A673 (cell line): Measurements from ENCODE around the gene ACER1. TPM values are rescaled to one million over a fixed set of nuclear protein-coding genes. Genes with fewer than 3 reads are reported as not detected.

Experiments
- BruUV-seq: library from RNA; stranded (reverse); fragments of 400-500 nt; replicated peaks from 2 replicates; lab custom pipeline; 2021; lab: Mats Ljungman, UMichigan
- CTCF ChIA-PET: fragments of 300-600 bp; sonication (Branson Sonifier 250); formaldehyde crosslinking; loops from one replicate; lab custom pipeline; 2022; ENCODE audit warnings: antibody characterized with exemption; lab: Charles Lee
- POLR2A ChIA-PET: fragments of 300-600 bp; sonication (Branson Sonifier 250); formaldehyde crosslinking; loops from one replicate; lab custom pipeline; 2022; ENCODE audit warnings: antibody characterized with exemption; ENCODE audit not compliant: low non-redundant PET; lab: Charles Lee
- DNase-seq: peaks from one replicate; pipeline ENCODE4 v3.0.0-alpha.2; 2015; ENCODE audit warnings: low spot score
- H3K27ac ChIP-seq: fragments of 200-600 bp; sonication (generic); 2 replicates; pipeline ENCODE4 v1.5.1; 2016; ENCODE audit warnings: mixed run types, low read depth, mild to moderate bottlenecking, mixed read lengths, antibody characterized with exemption, low read length; ENCODE audit not compliant: poor library complexity, severe bottlenecking
- H3K27me3 ChIP-seq: fragments of 200-600 bp; sonication (generic); replicated peaks from 2 replicates; pipeline ENCODE4 v1.6.1; 2017; ENCODE audit warnings: mixed run types, low read depth, mild to moderate bottlenecking, mixed read lengths, antibody characterized with exemption, low read length; ENCODE audit not compliant: insufficient read depth, poor library complexity
- H3K36me3 ChIP-seq: fragments of 200-600 bp; sonication (generic); 2 replicates; pipeline ENCODE4 v1.6.1; 2016; ENCODE audit warnings: mixed run types, mild to moderate bottlenecking, mixed read lengths, antibody characterized with exemption, low read length; ENCODE audit not compliant: insufficient read depth, poor library complexity, severe bottlenecking
- H3K4me1 ChIP-seq: fragments of 200-600 bp; sonication (generic); 2 replicates; pipeline ENCODE4 v1.6.1; 2017; ENCODE audit warnings: mixed run types, mild to moderate bottlenecking, mixed read lengths, antibody characterized with exemption, low read length; ENCODE audit not compliant: insufficient read depth, poor library complexity, severe bottlenecking
- H3K4me3 ChIP-seq: fragments of 200-600 bp; sonication (generic); 2 replicates; pipeline ENCODE4 v1.5.1; 2016; ENCODE audit warnings: low read depth, mixed run types, mild to moderate bottlenecking, mixed read lengths, low read length; ENCODE audit not compliant: poor library complexity, severe bottlenecking
- H3K9me3 ChIP-seq: fragments of 200-600 bp; sonication (generic); 2 replicates; pipeline ENCODE4 v1.6.1; 2016; ENCODE audit warnings: mixed run types, low read depth, mild to moderate bottlenecking, mixed read lengths, antibody characterized with exemption, low read length; ENCODE audit not compliant: poor library complexity, severe bottlenecking
- CTCF ChIP-seq: fragments of 300-800, 200-600 bp; sonication (generic); conservative IDR thresholded peaks from 2 replicates; pipeline ENCODE4 v1.5.1; 2017; ENCODE audit warnings: low read depth, mild to moderate bottlenecking, antibody characterized with exemption, low read length, moderate library complexity, mixed read lengths
- EZH2 ChIP-seq: fragments of 200-600 bp; sonication (generic); IDR thresholded peaks from 2 replicates; pipeline ENCODE4 v1.6.1; 2017; ENCODE audit warnings: borderline replicate concordance, low read depth, mild to moderate bottlenecking, mixed read lengths, antibody characterized with exemption, low read length; ENCODE audit not compliant: poor library complexity, severe bottlenecking
- intact Hi-C: fragments of 100-400 bp; cut with micrococcal nuclease; formaldehyde crosslinking; loops from one replicate; pipeline ENCODE4 v1.10.0; 2022; ENCODE audit not compliant: unreplicated experiment
- total RNA-seq: library from RNA; stranded (reverse); gene quantifications from 2 replicates; pipeline ENCODE4 v1.2.3, GENCODE V29; 2021

Gene ACER1
- total RNA-seq, 1 experiment from 2014 or later = not detected

GRCh38 chr19:6259312-6259861, 74.0 kb downstream of the ACER1 start:
- no peak overlapping the region for H3K27ac ChIP-seq
- H3K27me3 ChIP-seq = no peaks in the 10 kb centered on the region
- ChIA-PET CTCF (no interaction called here), POLR2A (no interaction called here)
- H3K4me1 ChIP-seq = peaks cover 7% of the 10 kb centered on the region
- DNase-seq = no peak
- intact Hi-C loops = no loop called here
- TF ChIP-seq CTCF (no peak), EZH2 (no peak)
- no peak overlapping the region for H3K4me3 ChIP-seq
- no TSS peak for BruUV-seq
- peaks cover 25% of the 10 kb centered on the region for H3K36me3 ChIP-seq
- H3K9me3 ChIP-seq = no peaks in the 10 kb centered on the region

GRCh38 chr19:6258812-6259311, 74.5 kb downstream of the ACER1 start:
- Histone ChIP-seq H3K27ac (no peak overlapping the region), H3K9me3 (no peaks in the 10 kb centered on the region), H3K36me3 (peaks cover 29% of the 10 kb centered on the region), H3K4me3 (no peak overlapping the region), H3K4me1 (peaks cover 5% of the 10 kb centered on the region), H3K27me3 (no peaks in the 10 kb centered on the region)
- intact Hi-C loops = no loop called here
- DNase-seq = no peak
- POLR2A ChIA-PET = no interaction called here
- CTCF ChIA-PET = no interaction called here
- no TSS peak for BruUV-seq
- TF ChIP-seq EZH2 (no peak), CTCF (no peak)

Other genes starting within 250 kb of the ACER1 start
- gene RFX2, start 223.1 kb downstream of the ACER1 start, total RNA-seq = 11.7 and 11.8 TPM in 2 replicates
- gene ACSBG2, start 197.9 kb downstream of the ACER1 start, total RNA-seq = not detected in 2 replicates
- gene MLLT1, start 53.6 kb downstream of the ACER1 start, total RNA-seq = 80.1 and 88.6 TPM in 2 replicates
- gene CLPP, start 27.9 kb upstream of the ACER1 start, total RNA-seq = 127 and 133 TPM in 2 replicates
- gene ALKBH7, start 39.2 kb upstream of the ACER1 start, total RNA-seq = 30.6 and 37.1 TPM in 2 replicates
- gene PSPN, start 42.3 kb upstream of the ACER1 start, total RNA-seq = 3.4 and 3.6 TPM in 2 replicates
- 100 and 106 TPM in 2 replicates for gene GTF2F1, start 59.6 kb upstream of the ACER1 start, total RNA-seq
- gene KHSRP, start 91.2 kb upstream of the ACER1 start, total RNA-seq = 649 and 671 TPM in 2 replicates
- 0.39 and 0.44 TPM in 2 replicates for gene SLC25A41, start 100.2 kb upstream of the ACER1 start, total RNA-seq
- gene SLC25A23, start 126.2 kb upstream of the ACER1 start, total RNA-seq = 39.9 and 56.0 TPM in 2 replicates
- not detected in 2 replicates for gene CRB3, start 130.7 kb upstream of the ACER1 start, total RNA-seq
- gene DENND1C, start 148.2 kb upstream of the ACER1 start, total RNA-seq = 0.11 and 0.24 TPM in 2 replicates
- 27.0 and 45.2 TPM in 2 replicates for gene TUBB4A, start 168.7 kb upstream of the ACER1 start, total RNA-seq
- gene TNFSF9, start 197.4 kb upstream of the ACER1 start, total RNA-seq = 10.0 and 11.1 TPM in 2 replicates